ENCODE results near the gene WDR90. TPM values are rescaled to one million over a fixed set of nuclear protein-coding genes. Genes with fewer than 3 reads are reported as not detected.

WDR90 gene
- 15.4 and 25.8 TPM in 2 replicates for total RNA-seq

DNA sequence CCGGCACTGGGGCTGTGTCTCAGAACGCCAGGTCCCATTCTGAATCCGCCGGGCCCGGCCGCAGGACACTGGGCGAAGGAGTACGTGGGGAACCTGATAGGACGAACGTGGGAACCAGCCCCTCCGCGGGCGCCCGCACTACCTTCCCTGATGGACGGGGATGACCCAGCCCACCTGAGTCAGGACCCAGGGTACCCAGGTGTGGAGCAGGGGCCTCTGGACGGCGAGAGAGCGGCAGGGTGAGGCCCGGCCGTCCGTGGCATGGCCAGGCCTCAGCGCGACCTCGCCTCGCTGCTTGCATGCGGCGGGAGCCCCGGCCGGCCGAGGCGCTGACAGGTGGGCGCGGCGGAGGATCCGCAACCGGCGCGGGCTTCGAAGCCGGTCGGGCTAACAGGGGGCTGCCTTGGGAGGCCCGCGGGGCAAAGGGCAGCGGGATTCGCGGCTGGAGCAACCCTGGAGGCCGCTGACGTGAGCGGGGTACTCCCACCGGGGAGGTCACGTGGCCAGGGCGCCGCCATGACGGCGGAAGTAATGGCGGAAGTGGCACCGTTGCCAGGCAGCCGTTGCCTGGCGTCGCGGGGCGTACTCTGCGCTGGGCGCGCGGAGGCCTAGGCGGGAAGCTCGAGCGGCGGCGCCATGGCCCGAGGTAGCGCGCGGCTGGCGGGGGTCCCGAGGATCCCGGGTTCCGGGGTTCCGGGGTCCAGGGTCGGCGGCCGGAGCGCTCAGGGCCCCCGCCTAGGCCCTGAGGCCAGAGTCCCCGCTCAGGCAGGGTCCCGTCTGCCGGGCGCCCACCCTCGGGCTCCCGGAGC, at the start of gene WDR90:
WDR90 (plus strand) TSS at position 585 of the 809 bp plus-strand sequence; CDS start at position 637, 52 bp downstream.

DNA sequence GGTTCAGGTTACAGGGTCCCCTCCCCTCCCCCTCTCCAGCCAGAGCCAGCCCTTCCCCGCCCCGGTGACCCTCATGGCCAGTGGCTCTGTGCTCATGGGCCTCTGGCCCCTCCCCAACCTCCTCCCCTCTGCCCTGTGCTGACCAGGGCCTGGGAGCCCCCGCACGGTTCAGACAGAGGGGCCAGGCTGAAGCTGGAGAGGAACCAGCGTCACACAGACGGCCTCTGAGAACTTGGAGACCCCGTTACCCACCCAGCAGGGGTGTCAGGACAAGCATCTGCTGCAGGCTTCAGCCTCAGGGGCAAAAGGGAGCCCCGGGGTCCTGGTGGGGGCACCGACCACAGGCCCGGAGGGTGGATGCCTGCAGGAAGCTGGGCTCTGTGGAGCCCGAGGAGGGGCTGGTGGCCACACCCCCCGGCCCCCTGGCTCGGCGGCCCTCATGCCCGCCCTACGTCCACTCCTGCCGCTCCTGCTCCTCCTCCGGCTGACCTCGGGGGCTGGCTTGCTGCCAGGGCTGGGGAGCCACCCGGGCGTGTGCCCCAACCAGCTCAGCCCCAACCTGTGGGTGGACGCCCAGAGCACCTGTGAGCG, 18.3 kb upstream of the WDR90 start, which contains the start of gene WFIKKN1:
WFIKKN1 (plus strand) TSS at position 171 of the 591 bp plus-strand sequence; CDS start at position 440, 269 bp downstream.

DNA sequence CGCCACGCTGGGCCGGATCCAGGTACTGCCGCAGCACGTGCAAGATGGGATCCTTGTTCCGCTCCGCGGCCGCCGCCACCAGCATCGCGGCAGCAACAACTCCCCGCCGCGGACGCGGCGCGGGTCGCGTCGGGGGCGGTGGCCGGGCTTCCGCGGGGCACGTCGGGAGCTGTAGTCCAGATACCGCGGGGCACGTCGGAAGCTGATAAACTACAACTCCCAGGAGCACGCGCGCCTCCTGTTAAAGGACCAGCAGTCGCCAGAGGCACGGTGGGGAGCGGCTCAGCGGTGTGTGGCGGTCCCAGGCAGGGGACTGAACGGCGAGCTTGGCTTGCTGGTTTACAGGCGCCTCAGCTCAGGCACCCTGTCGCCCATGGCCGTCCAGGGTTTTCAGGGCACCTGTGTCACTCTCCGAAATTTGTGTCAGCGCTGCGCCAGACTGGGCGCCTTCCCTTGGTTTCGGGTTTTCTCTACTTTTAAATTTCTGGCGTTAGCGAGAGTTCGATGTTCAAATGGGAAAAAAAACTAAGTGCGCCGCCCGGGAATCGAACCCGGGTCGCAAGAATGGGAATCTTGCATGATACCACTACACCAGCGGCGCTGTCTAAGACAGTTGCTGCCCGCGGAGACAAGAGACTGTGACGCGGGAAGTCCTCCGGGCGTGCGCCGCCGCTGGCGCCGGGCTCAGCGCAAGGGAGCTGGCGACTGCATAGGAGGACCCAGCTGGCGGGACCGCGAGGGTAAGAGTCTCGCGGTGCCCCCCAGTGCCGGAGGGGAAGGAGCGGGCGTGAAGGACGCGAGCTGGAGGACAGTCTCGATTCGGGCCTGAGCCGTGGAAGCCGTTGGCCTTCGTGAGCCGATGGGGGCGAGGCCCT, 12.7 kb upstream of the WDR90 start, which contains the start of gene METTL26:
METTL26 (minus strand) TSS at position 100 of the 875 bp plus-strand sequence; CDS start at position 85, 15 bp downstream.

DNA sequence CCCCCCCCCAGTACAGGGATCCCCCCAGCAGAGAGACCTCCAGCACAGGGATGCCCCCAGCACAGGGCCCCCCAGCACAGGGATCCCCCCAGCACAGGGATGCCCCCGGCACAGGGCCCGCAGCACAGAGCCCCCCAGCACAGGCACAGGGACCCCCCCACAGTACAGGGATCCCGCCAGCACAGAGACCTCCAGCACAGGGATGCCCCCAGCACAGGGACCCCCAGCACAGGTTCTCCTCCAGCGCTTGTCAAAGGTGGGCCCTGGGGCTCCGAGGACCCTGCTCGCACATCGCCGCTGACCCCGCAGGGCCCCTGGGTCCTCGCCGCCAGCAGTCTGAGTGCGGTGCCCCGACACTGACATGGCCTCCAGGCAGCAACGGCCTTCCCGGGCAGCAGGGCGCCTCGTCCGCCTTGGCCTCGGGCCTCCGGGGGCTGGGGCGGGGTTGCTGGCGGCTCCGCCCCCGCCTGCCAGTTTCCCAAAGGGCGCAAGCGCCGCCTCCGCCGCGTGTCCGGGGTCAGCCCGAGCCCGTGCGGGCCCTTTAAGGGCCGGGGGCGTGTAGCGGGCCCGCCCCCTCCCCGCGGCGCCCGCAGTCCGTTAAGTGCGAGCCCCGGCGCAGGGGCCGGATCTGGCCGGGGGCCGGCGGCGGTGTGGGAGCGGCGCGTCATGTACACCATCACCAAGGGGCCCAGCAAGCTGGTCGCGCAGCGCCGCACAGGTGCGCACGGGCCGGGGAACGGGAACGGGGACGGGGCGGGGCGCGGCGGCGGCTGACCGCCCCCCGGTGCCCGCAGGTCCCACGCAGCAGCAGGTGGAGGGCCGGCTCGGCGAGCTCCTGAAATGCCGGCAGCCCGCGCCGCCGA, 7.6 kb upstream of the WDR90 start, which contains the start of gene MCRIP2:
MCRIP2 (plus strand) TSS at position 503 of the 863 bp plus-strand sequence; CDS start at position 667, 164 bp downstream.

DNA sequence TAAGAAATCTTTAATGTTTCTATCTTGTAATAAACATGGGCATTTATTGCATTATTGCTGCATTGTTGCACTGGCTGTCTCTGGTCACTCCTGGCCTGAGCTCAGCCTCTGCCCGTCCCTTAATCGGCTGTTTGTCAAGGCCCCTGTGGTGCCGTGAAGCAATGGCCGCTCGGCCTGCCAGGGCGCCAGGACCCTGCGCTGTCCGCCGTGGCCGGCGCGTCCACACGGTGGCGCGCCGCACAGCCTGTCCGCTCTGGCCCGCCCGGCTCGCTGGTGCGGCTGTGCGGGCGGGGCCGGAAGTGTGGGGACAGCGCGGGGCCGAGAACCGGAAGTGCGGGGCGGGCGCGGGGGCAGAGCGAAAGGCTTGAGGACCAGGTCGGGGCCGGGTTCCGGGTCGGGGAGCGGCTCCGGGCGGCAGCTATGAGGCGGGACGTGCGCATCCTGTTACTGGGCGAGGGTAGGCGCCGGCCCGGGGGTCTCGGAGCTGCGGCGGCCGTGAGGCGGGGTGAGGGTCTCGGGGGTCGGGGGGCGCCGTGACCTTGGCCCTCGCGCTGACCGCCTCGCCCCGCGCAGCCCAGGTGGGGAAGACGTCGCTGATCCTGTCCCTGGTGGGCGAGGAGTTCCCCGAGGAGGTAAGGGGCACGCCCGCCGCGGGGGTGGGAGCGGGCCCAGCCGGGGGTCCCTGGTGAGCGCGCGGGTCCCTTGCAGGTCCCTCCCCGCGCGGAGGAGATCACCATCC, 18.8 kb downstream of the WDR90 start, which contains the start of gene RHOT2:
RHOT2 (plus strand) TSS at position 353 of the 739 bp plus-strand sequence; CDS start at position 421, 68 bp downstream.

DNA sequence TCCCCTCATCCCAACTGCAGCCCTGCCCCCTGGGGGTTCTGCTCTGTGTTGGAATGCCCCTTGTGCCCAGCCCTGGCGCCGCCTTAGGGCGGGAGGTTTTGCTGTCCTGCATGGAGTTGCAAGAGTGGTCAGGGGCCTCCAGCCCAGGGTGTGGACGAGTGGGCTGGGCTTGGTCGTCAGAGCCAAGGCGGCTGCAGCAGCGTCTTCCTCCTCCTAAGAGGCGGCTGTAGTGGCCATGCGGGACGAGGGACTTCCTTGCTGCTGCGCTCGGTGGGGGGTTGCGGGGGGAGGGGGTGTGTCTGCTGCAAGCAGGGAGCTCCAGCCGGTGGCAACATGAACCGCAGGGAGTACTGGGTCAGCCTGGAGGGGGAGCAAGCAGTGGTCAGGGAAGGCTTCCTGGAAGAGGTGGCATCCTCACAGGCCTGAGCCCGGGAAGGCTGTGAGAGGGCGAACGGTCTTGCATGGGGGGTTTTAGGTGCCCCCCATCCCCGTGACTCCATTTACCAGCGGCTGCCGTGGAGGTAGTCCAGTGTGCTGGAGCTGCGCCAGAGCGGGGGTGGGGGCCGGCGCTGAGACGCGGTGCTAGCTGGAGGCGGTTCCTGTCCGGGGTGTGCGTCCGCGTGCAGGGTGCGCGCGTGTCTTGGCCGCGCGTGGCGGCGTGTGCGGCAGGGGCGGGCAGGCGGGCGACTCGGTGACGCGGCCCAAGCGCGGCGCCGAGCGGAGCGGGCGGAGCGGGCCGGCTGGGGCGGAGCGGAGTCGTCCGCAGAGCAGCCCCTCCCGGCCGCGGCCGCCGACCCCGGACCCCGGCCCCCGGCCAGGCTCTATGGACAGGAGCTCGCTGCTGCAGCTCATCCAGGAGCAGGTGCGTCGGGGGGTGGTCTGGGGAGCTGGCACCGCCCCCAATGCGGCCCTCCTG, 26.1 kb downstream of the WDR90 start, which contains the start of gene RHBDL1:
RHBDL1 (plus strand) TSS at position 704 of the 916 bp plus-strand sequence; CDS start at position 824, 120 bp downstream.

DNA sequence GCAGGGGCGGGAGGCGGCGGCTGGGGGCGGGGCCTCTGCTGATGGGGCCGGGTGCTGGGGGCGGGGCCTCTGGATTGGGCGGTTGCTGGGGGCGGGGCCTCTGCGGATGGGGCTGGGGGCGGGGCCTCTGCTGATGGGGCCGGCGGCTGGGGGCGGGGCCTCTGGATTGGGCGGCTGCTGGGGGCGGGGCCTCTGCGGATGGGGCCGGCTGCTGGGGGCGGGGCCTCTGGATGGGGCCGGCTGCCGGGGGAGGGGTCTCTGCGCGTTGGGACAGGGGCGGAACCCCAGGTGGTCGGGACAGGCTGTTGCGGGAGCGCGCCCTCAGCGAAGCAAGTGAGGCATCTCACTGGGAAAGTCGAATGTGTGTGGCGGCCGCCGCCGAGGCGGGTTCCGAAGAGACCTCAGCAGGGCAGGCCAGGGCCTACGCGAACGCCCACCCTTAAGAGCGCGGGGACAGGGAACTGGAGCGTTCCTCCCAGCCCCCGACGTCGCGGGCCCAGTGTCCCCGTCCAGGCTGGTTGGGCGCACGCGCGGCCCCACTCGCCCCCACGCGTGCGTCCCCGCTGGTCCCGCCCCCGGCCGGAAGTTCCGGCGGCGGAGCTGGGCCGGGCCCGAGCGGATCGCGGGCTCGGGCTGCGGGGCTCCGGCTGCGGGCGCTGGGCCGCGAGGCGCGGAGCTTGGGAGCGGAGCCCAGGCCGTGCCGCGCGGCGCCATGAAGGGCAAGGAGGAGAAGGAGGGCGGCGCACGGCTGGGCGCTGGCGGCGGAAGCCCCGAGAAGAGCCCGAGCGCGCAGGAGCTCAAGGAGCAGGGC, 30.9 kb downstream of the WDR90 start, which contains the start of gene STUB1:
STUB1 (plus strand) TSS at position 597 of the 811 bp plus-strand sequence; CDS start at position 713, 116 bp downstream.

DNA sequence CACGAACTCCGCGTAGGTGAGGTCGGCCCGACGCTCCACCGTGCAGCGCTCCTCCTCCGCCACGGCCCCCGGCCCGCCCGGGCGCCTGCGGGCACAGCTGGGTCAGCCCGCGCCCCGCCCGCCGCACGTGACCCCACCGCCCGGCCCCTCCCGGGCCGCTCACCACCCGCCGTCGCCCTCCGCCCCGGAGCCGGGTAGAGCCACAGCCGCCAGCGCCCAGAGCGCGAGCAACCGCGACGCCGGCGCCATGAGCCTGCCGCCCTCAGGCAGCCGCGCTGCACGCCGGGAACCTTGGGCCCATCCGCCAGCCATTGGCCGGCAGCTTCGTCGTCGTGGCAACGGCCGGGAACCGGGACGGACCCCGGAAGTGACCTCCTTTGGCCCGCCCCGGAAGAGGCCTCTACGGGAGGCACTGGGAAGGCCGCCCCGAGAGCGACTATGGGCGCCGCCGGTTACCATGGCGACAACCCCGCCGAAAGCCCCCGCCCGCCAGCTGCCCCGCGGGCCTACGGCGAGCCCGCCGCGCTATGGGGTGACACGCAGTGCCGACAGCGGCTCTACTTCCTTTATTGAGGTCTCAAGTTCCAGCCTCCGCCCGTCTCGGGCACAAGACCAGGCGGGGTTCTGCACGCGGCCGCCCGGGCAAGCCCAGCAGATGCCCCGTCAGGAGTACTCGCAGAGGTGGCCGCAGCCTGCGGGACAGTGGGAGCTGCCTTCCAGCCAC, 35.1 kb downstream of the WDR90 start, which contains the start of gene JMJD8:
JMJD8 (minus strand) TSS at position 264 of the 724 bp plus-strand sequence; CDS start at position 249, 15 bp downstream.

DNA sequence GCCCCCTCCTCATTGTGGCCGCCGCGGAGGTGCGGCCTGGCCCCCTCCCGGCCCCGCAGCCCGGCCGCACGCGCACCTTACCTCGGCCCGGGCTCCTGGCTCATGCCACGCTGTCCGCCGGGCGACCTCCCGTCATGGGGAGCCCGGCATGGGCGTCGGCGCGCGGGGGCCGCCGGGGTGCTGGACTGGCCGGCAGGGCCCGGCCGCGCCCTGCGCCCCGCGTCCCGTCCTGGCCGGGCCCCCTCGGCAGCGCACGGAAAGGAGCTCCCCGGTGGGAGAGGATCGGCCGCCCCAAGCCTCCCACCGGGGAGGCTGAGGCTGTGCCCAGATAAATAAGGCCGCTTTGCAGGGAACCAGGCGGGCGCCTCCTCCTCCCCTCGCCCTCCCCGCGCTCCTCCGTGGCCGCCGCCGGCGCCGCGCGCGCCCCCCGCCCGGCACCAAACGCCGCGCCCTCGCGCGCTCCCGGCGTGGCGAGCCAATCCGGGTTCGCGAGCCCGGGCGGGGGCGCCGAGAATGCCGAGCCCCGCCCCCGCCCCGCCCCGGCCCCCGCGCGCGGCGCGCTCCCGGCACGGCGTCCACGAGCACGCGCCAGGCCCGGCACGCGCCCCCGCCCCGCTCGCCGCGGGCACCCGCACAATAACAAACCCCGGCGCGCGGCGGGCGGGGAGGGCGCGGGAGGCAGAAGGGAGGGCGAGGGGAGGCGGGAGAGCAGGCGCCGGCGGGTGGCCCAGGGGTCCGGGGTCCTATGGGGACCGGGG, 56.4 kb downstream of the WDR90 start, which contains the start of gene FBXL16:
FBXL16 (minus strand) TSS at position 371 of the 758 bp plus-strand sequence. CDS start 8,396 bp downstream, outside the sequence.

DNA sequence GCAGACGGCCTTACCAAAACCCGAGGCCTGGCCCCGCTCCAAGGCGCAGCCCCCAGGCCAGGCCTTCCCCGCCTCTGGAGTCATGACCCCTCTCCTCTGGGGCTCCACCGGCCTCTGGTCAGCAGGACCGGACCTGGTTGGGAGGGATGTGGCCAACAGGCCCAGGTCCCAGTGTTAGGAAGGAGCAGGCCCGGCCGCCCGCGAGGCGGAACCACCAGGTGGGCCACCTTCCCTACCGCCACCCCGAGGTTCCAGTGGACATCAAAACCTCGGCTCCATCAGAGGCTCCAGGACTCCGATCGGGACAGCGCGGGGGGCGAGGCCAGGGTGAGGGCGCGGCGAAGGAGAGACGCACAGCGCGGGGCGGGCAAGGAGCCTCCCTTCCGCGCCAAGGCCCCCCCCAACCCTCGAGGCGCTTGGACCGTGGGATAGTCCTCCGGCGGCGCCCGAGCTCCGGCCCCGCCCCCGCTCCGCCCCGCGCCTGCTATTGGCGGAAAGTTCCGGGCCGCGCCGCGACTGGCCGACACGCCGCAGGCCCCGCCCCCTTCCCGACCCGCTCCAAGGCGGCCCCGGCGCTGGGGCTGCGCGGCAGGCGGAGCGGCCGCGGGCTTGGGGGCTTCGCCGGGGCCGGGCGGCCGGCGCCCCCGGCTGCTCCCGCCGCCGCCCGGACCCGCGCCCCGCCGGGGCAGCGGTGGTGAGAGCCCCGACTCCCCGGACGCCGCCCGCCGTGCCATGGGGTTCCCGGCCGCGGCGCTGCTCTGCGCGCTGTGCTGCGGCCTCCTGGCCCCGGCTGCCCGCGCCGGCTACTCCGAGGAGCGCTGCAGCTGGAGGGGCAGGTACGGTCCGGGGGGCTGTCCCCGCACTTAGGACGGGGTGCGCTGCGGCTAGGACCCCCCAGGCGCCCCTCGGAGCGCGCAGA, 65.7 kb downstream of the WDR90 start, which contains the start of gene METRN:
METRN (plus strand) TSS at position 561 of the 919 bp plus-strand sequence; CDS start at position 733, 172 bp downstream.

Other genes with a start within 250 kb of the WDR90 start
- 14.9 and 23.9 TPM in 2 replicates for gene DECR2, start 247.5 kb upstream of the WDR90 start, total RNA-seq
- gene RAB11FIP3, start 223.7 kb upstream of the WDR90 start, total RNA-seq, result 21.7 and 23.5 TPM in 2 replicates
- gene CAPN15, start 121.7 kb upstream of the WDR90 start, total RNA-seq, result 45.2 and 67.6 TPM in 2 replicates
- gene PRR35, start 89.0 kb upstream of the WDR90 start, total RNA-seq, result not detected in 2 replicates
- 0.37 and 0.59 TPM in 2 replicates for gene NHLRC4, start 82.4 kb upstream of the WDR90 start, total RNA-seq
- 23.5 and 25.6 TPM in 2 replicates for gene PIGQ, start 79.4 kb upstream of the WDR90 start, total RNA-seq
- 11.4 and 13.3 TPM in 2 replicates for gene RAB40C, start 59.3 kb upstream of the WDR90 start, total RNA-seq
- 0.20 and 0.37 TPM in 2 replicates for gene WFIKKN1, start 18.4 kb upstream of the WDR90 start, total RNA-seq
- 88.2 and 125 TPM in 2 replicates for gene METTL26, start 13.1 kb upstream of the WDR90 start, total RNA-seq
- 23.7 and 25.7 TPM in 2 replicates for gene MCRIP2, start 7.5 kb upstream of the WDR90 start, total RNA-seq
- 40.4 and 58.6 TPM in 2 replicates for gene RHOT2, start 18.8 kb downstream of the WDR90 start, total RNA-seq
- gene RHBDL1, start 26.3 kb downstream of the WDR90 start, total RNA-seq, result 0.39 and 1.8 TPM in 2 replicates
- gene STUB1, start 31.0 kb downstream of the WDR90 start, total RNA-seq, result 129 and 152 TPM in 2 replicates
- gene JMJD8, start 35.0 kb downstream of the WDR90 start, total RNA-seq, result 30.9 and 35.6 TPM in 2 replicates
- 9.6 and 10.0 TPM in 2 replicates for gene WDR24, start 41.0 kb downstream of the WDR90 start, total RNA-seq
- 0.37 and 0.59 TPM in 2 replicates for gene FBXL16, start 56.4 kb downstream of the WDR90 start, total RNA-seq
- 54.0 and 71.2 TPM in 2 replicates for gene METRN, start 65.8 kb downstream of the WDR90 start, total RNA-seq
- 27.2 and 28.3 TPM in 2 replicates for gene ANTKMT, start 71.8 kb downstream of the WDR90 start, total RNA-seq
- gene CCDC78, start 77.1 kb downstream of the WDR90 start, total RNA-seq, result 3.7 and 4.7 TPM in 2 replicates
- gene HAGHL, start 77.7 kb downstream of the WDR90 start, total RNA-seq, result 15.8 and 18.8 TPM in 2 replicates
- gene CIAO3, start 91.6 kb downstream of the WDR90 start, total RNA-seq, result 34.8 and 36.0 TPM in 2 replicates
- gene MSLN, start 111.4 kb downstream of the WDR90 start, total RNA-seq, result not detected in 2 replicates
- 27.2 and 29.1 TPM in 2 replicates for gene RPUSD1, start 139.0 kb downstream of the WDR90 start, total RNA-seq
- 16.9 and 20.1 TPM in 2 replicates for gene CHTF18, start 139.3 kb downstream of the WDR90 start, total RNA-seq
- gene GNG13, start 151.4 kb downstream of the WDR90 start, total RNA-seq, result not detected in 2 replicates

All from subcutaneous preadipocyte (primary cell).